ENCODE results near the gene KNTC1.
"Not testable (repeated sequence)": the region's sequence is repeated elsewhere in the genome, so short reads cannot be mapped to it uniquely, and the experiment has no call there.

The KNTC1 gene

DNA sequence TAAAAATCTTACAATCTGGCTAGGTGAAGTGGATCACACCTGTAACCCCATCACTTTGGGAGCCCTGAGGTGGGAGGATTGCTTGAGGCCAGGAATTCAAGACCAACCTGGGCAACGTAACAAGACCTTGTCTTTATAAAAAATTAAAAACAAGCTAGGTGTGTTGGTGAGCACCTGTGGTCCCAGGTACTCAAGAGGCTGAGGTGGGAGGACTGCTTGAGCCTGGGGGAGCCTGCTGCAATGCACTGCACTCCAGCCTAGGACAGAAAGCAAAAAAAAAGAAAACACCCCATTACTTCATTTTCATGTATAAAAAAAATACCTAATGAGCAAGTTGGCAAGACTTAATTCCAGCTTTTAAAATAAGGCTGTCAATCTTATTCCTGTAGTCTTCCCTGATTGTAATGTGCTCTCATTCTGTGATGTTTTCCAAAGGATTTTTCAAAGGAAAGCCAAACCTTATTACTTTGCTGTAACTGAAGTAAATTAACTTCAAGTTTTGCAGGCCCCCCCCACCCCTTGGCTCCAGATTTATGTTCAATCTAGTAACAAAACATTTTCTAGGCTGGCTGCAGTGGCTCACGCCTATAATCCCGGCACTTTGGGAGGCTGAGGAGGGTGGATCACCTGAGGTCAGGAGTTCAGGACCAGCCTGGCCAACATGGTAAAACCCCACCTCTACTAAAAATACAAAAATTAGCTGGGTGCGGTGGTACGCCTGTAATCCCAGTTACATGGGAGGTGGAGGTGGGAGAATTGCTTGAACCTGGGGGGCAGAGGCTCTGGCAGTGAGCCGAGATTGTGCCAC is 23.1 kb upstream of the KNTC1 start:
- Histone ChIP-seq H3K79me1 (ENCODE audit: low read length) (no peaks in the 10 kb centered on the region), H3K18ac (ENCODE audit: low read length) (no peak overlapping the region), H2BK5ac (ENCODE audit: low read length) (no peak overlapping the region), H2BK15ac (replicated peaks; ENCODE audit: low read depth) (no peak overlapping the region), H2BK120ac (ENCODE audit: low read depth, low read length) (no peak overlapping the region), H3K4me2 (ENCODE audit: low read length) (no peak overlapping the region), H3K36me3 (ENCODE audit: control insufficient read depth, insufficient read depth, low read length) (peaks cover 11% of the 10 kb centered on the region), H3K56ac (ENCODE audit: low read length) (no peak overlapping the region), H3K79me2 (ENCODE audit: control insufficient read depth, insufficient read depth, low read length) (peaks cover 3% of the 10 kb centered on the region), H3K23ac (ENCODE audit: low read length) (no peak overlapping the region), H2AK5ac (ENCODE audit: low read length) (no peak overlapping the region), H4K8ac (ENCODE audit: low read depth, low read length) (no peak overlapping the region), H3K4me3 (ENCODE audit: low read length) (no peak overlapping the region), H3K27me3 (ENCODE audit: insufficient read depth, low read length, poor library complexity) (no peaks in the 10 kb centered on the region), H4K5ac (ENCODE audit: low read length) (no peak overlapping the region), H3K4me1 (ENCODE audit: control insufficient read depth, low read depth, low read length) (no peaks in the 10 kb centered on the region), H3K27ac (ENCODE audit: low read depth, low read length) (no peak overlapping the region), H3K4ac (ENCODE audit: low read depth, low read length) (no peak overlapping the region), H3K9ac (ENCODE audit: low read length) (no peak overlapping the region)
- no CpG with 5 or more reads among the region's 6 CpGs for WGBS (ENCODE audit: extremely low coverage, insufficient coverage, low lambda C conversion rate)
- no peak for DNase-seq

DNA sequence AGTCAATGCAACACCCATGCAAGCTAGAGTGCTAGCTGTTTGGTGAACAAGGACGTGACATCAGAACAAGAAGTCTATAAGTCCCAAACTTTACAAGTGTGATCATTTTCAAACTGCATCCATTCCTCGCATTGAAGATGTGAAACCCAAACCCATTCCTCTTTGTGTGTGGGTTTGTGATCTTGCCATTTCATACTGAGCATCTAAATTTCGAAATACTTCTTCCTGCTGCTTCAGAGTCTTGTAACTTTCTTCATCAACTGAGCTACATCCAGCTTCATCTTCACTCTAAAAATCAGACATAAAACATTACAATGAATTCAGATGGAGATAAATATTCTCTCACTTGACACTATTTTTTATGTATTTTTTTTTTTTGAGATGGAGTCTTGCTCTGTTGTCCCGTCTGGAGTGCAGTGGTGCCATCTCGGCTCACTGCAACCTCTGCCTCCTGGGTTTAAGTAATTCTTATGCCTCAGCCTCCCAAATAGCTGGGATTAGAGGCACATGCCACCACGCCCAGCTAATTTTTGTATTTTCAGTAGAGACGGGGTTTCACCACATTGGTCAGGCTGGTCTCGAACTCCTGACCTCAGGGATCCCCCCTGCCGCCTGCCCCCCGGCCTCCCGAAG is 21.5 kb upstream of the KNTC1 start:
- no peak overlapping the region for H3K4me2 ChIP-seq (ENCODE audit: low read length)
- no peak overlapping the region for H3K4ac ChIP-seq (ENCODE audit: low read depth, low read length)
- H3K23ac ChIP-seq (ENCODE audit: low read length): no peak overlapping the region
- no peak overlapping the region for H3K56ac ChIP-seq (ENCODE audit: low read length)
- H3K4me1 ChIP-seq (ENCODE audit: control insufficient read depth, low read depth, low read length): no peaks in the 10 kb centered on the region
- peaks cover 15% of the 10 kb centered on the region for H3K36me3 ChIP-seq (ENCODE audit: control insufficient read depth, insufficient read depth, low read length)
- DNase-seq: no peak
- H4K5ac ChIP-seq (ENCODE audit: low read length): no peak overlapping the region
- H2BK15ac ChIP-seq (replicated peaks; ENCODE audit: low read depth): no peak overlapping the region
- no peaks in the 10 kb centered on the region for H3K79me1 ChIP-seq (ENCODE audit: low read length)
- no peak overlapping the region for H4K8ac ChIP-seq (ENCODE audit: low read depth, low read length)
- no peak overlapping the region for H2BK5ac ChIP-seq (ENCODE audit: low read length)
- H3K4me3 ChIP-seq (ENCODE audit: low read length): no peak overlapping the region
- no peak overlapping the region for H3K18ac ChIP-seq (ENCODE audit: low read length)
- no peak overlapping the region for H2AK5ac ChIP-seq (ENCODE audit: low read length)
- H3K9ac ChIP-seq (ENCODE audit: low read length): no peak overlapping the region
- H3K79me2 ChIP-seq (ENCODE audit: control insufficient read depth, insufficient read depth, low read length): no peaks in the 10 kb centered on the region
- no peak overlapping the region for H3K27ac ChIP-seq (ENCODE audit: low read depth, low read length)
- no peaks in the 10 kb centered on the region for H3K27me3 ChIP-seq (ENCODE audit: insufficient read depth, low read length, poor library complexity)
- H2BK120ac ChIP-seq (ENCODE audit: low read depth, low read length): no peak overlapping the region
- no CpG with 5 or more reads among the region's 11 CpGs for WGBS (ENCODE audit: extremely low coverage, insufficient coverage, low lambda C conversion rate)

DNA sequence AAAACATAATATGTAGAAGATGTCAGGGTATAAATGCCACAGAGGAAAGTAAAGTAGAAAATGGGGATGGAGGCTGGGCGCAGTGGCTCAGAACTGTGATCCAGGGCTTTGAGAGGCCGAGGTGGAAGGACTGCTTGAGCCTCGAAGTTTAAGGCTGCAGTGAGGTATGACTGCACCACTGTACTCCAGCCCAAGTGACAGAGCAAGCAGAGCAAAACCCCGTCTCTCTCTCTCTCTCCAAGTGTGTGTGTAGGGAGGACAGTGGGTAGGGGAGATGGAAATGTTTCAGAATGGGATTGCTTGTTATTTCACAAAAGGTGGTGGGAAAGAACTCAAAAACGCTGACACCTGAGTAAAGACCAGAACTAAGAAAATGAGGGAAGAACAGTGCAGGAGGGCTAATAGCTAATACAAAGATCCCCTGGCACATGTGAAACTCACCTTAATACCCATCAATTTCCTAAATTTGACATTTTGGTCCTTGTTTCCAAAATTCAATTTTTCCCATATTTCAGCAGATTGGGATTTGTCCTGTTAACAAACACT is 20.6 kb upstream of the KNTC1 start:
- H3K23ac ChIP-seq (ENCODE audit: low read length): no peak overlapping the region
- no CpG with 5 or more reads among the region's 5 CpGs for WGBS (ENCODE audit: extremely low coverage, insufficient coverage, low lambda C conversion rate)
- H2BK15ac ChIP-seq (replicated peaks; ENCODE audit: low read depth): no peak overlapping the region
- no peak overlapping the region for H2AK5ac ChIP-seq (ENCODE audit: low read length)
- no peak overlapping the region for H4K5ac ChIP-seq (ENCODE audit: low read length)
- DNase-seq: no peak
- H2BK120ac ChIP-seq (ENCODE audit: low read depth, low read length): no peak overlapping the region
- no peak overlapping the region for H3K56ac ChIP-seq (ENCODE audit: low read length)
- no peak overlapping the region for H3K9ac ChIP-seq (ENCODE audit: low read length)
- no peak overlapping the region for H2BK5ac ChIP-seq (ENCODE audit: low read length)
- H3K4me2 ChIP-seq (ENCODE audit: low read length): no peak overlapping the region
- H3K4ac ChIP-seq (ENCODE audit: low read depth, low read length): no peak overlapping the region
- H3K27me3 ChIP-seq (ENCODE audit: insufficient read depth, low read length, poor library complexity): no peaks in the 10 kb centered on the region
- no peaks in the 10 kb centered on the region for H3K79me1 ChIP-seq (ENCODE audit: low read length)
- no peak overlapping the region for H3K4me3 ChIP-seq (ENCODE audit: low read length)
- peaks cover 2% of the 10 kb centered on the region for H3K79me2 ChIP-seq (ENCODE audit: control insufficient read depth, insufficient read depth, low read length)
- H3K36me3 ChIP-seq (ENCODE audit: control insufficient read depth, insufficient read depth, low read length): peaks cover 16% of the 10 kb centered on the region
- no peak overlapping the region for H3K27ac ChIP-seq (ENCODE audit: low read depth, low read length)
- no peak overlapping the region for H4K8ac ChIP-seq (ENCODE audit: low read depth, low read length)
- no peaks in the 10 kb centered on the region for H3K4me1 ChIP-seq (ENCODE audit: control insufficient read depth, low read depth, low read length)
- no peak overlapping the region for H3K18ac ChIP-seq (ENCODE audit: low read length)

DNA sequence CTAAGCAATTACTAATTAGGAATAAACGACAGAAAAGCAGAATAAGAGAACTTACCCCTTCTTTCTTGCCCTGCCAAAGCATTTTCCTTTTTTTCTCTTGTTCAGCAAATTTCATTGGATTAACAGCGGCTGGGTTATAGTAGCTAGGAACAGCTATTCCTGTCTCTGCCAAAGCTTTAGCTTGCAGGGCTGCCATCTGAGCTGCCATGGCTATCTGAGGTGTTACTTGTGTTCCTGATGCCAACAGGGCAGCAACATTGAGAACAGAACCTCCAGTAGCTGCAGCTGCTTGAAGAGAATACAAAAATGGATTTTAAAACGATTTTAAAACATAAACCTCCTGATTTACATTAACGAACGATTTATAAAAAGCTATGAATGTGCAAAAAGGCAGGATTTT is 18.9 kb upstream of the KNTC1 start:
- Histone ChIP-seq H2AK5ac (ENCODE audit: low read length) (no peak overlapping the region), H3K79me1 (ENCODE audit: low read length) (no peaks in the 10 kb centered on the region), H2BK120ac (ENCODE audit: low read depth, low read length) (no peak overlapping the region), H3K36me3 (ENCODE audit: control insufficient read depth, insufficient read depth, low read length) (peaks cover 16% of the 10 kb centered on the region), H3K79me2 (ENCODE audit: control insufficient read depth, insufficient read depth, low read length) (peaks cover 2% of the 10 kb centered on the region), H3K9ac (ENCODE audit: low read length) (no peak overlapping the region), H4K5ac (ENCODE audit: low read length) (no peak overlapping the region), H2BK5ac (ENCODE audit: low read length) (no peak overlapping the region), H2BK15ac (replicated peaks; ENCODE audit: low read depth) (no peak overlapping the region), H3K27me3 (ENCODE audit: insufficient read depth, low read length, poor library complexity) (no peaks in the 10 kb centered on the region), H3K56ac (ENCODE audit: low read length) (no peak overlapping the region), H3K4me3 (ENCODE audit: low read length) (no peak overlapping the region), H3K4me2 (ENCODE audit: low read length) (no peak overlapping the region), H3K4ac (ENCODE audit: low read depth, low read length) (no peak overlapping the region), H3K23ac (ENCODE audit: low read length) (no peak overlapping the region), H3K27ac (ENCODE audit: low read depth, low read length) (no peak overlapping the region), H3K4me1 (ENCODE audit: control insufficient read depth, low read depth, low read length) (no peaks in the 10 kb centered on the region), H3K18ac (ENCODE audit: low read length) (no peak overlapping the region), H4K8ac (ENCODE audit: low read depth, low read length) (no peak overlapping the region)
- no CpG with 5 or more reads among the region's 5 CpGs for WGBS (ENCODE audit: extremely low coverage, insufficient coverage, low lambda C conversion rate)
- no peak for DNase-seq

DNA sequence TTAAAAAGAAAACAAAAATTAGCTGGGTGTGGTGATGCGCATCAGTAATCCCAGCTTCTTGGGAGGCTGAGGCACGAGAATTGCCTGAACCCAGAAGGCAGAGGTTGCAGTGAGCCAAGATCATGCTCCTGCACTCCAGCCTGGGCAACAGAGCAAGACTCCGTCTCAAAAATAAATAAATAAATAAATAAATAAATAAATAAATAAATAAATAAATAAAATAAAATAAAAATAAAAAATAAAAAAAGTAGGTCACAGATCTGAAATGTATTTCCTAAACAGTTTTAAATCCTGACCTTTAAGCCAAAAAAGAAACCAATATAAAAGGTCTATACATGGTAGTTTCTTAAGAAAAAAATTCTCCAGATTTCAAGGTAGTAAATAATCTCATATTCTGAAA is 14.0 kb upstream of the KNTC1 start:
- not testable (repeated sequence) for H3K79me2 ChIP-seq (ENCODE audit: control insufficient read depth, insufficient read depth, low read length); H3K18ac ChIP-seq (ENCODE audit: low read length); H2BK15ac ChIP-seq (replicated peaks; ENCODE audit: low read depth); DNase-seq; H2AK5ac ChIP-seq (ENCODE audit: low read length); H3K4me1 ChIP-seq (ENCODE audit: control insufficient read depth, low read depth, low read length); H3K4ac ChIP-seq (ENCODE audit: low read depth, low read length); H3K23ac ChIP-seq (ENCODE audit: low read length); H3K79me1 ChIP-seq (ENCODE audit: low read length); H3K27me3 ChIP-seq (ENCODE audit: insufficient read depth, low read length, poor library complexity); H3K56ac ChIP-seq (ENCODE audit: low read length); H4K8ac ChIP-seq (ENCODE audit: low read depth, low read length); H2BK5ac ChIP-seq (ENCODE audit: low read length); H3K4me3 ChIP-seq (ENCODE audit: low read length); H4K5ac ChIP-seq (ENCODE audit: low read length); H3K4me2 ChIP-seq (ENCODE audit: low read length); H3K9ac ChIP-seq (ENCODE audit: low read length); H2BK120ac ChIP-seq (ENCODE audit: low read depth, low read length); H3K27ac ChIP-seq (ENCODE audit: low read depth, low read length)
- WGBS (ENCODE audit: extremely low coverage, insufficient coverage, low lambda C conversion rate): no CpG with 5 or more reads among the region's 3 CpGs
- peaks cover 19% of the 10 kb centered on the region for H3K36me3 ChIP-seq (ENCODE audit: control insufficient read depth, insufficient read depth, low read length)
